ENCODE results near the gene SYNE3.

SYNE3 gene

GRCh38 chr14:95516554-95517181 lies at the start of gene SYNE3:
SYNE3 (minus strand) TSS chr14:95516650; CDS start chr14:95475821, 40,829 bp downstream.
- peaks cover 2% of the 10 kb centered on the region; the same call in 1 of the 2 replicates for H3K4me1 ChIP-seq (ENCODE audit: insufficient read depth, low read length)
- no peak within 1 kb of the TSS for H3K9ac ChIP-seq (ENCODE audit: low read depth, low read length)
- no peak within 1 kb of the TSS for H3K27ac ChIP-seq (ENCODE audit: low read length)

GRCh38 chr14:95564060-95564459 lies 47.6 kb upstream of the SYNE3 start:
- Histone ChIP-seq H3K4me3 (ENCODE audit: low read length) (no peak overlapping the region), H3K9me3 (ENCODE audit: insufficient read depth, low read depth, low read length) (no peaks in the 10 kb centered on the region), H3K4me1 (ENCODE audit: insufficient read depth, low read length) (peaks cover 6% of the 10 kb centered on the region; the same call in 1 of the 2 replicates), H3K9ac (ENCODE audit: low read depth, low read length) (no peak overlapping the region), H3K36me3 (ENCODE audit: insufficient read depth, low read depth, low read length) (no peaks in the 10 kb centered on the region), H3K27me3 (ENCODE audit: insufficient read depth, low read length) (no peaks in the 10 kb centered on the region), H3K27ac (ENCODE audit: low read length) (no peak overlapping the region)

More at GRCh38 chr14:95516554-95517181, at the start of gene SYNE3:
- peak within 1 kb of the TSS; percentile 58 for H3K4me3 ChIP-seq (ENCODE audit: low read length)
- H3K9me3 ChIP-seq (ENCODE audit: insufficient read depth, low read depth, low read length), result no peaks in the 10 kb centered on the region
- peaks cover 54% of the 10 kb centered on the region for H3K27me3 ChIP-seq (ENCODE audit: insufficient read depth, low read length)
- H3K36me3 ChIP-seq (ENCODE audit: insufficient read depth, low read depth, low read length), result no peaks in the 10 kb centered on the region

- Histone ChIP-seq H3K4me3 (ENCODE audit: low read length) (no peak overlapping the region), H3K27ac (ENCODE audit: low read length) (no peak overlapping the region), H3K36me3 (ENCODE audit: insufficient read depth, low read depth, low read length) (no peaks in the 10 kb centered on the region), H3K4me1 (ENCODE audit: insufficient read depth, low read length) (peaks cover 6% of the 10 kb centered on the region; the same call in 1 of the 2 replicates), H3K27me3 (ENCODE audit: insufficient read depth, low read length) (no peaks in the 10 kb centered on the region), H3K9me3 (ENCODE audit: insufficient read depth, low read depth, low read length) (no peaks in the 10 kb centered on the region), H3K9ac (ENCODE audit: low read depth, low read length) (no peak overlapping the region)
Measured at GRCh38 chr14:95562892-95563685, 46.6 kb upstream of the SYNE3 start.

GRCh38 chr14:95561001-95561412 lies 44.6 kb upstream of the SYNE3 start:
- Histone ChIP-seq H3K9me3 (ENCODE audit: insufficient read depth, low read depth, low read length) (no peaks in the 10 kb centered on the region), H3K27ac (ENCODE audit: low read length) (no peak overlapping the region), H3K9ac (ENCODE audit: low read depth, low read length) (no peak overlapping the region), H3K4me1 (ENCODE audit: insufficient read depth, low read length) (peaks cover 6% of the 10 kb centered on the region; the same call in 1 of the 2 replicates), H3K27me3 (ENCODE audit: insufficient read depth, low read length) (peaks cover 3% of the 10 kb centered on the region; the same call in 1 of the 2 replicates), H3K36me3 (ENCODE audit: insufficient read depth, low read depth, low read length) (no peaks in the 10 kb centered on the region), H3K4me3 (ENCODE audit: low read length) (no peak overlapping the region)

GRCh38 chr14:95559203-95559602 lies 42.8 kb upstream of the SYNE3 start:
- H3K27me3 ChIP-seq (ENCODE audit: insufficient read depth, low read length), result peaks cover 6% of the 10 kb centered on the region; the same call in 1 of the 2 replicates
- no peak overlapping the region for H3K4me3 ChIP-seq (ENCODE audit: low read length)
- no peak overlapping the region for H3K27ac ChIP-seq (ENCODE audit: low read length)
- H3K4me1 ChIP-seq (ENCODE audit: insufficient read depth, low read length), result peaks cover 6% of the 10 kb centered on the region; the same call in 1 of the 2 replicates
- H3K36me3 ChIP-seq (ENCODE audit: insufficient read depth, low read depth, low read length), result no peaks in the 10 kb centered on the region
- H3K9me3 ChIP-seq (ENCODE audit: insufficient read depth, low read depth, low read length), result no peaks in the 10 kb centered on the region
- H3K9ac ChIP-seq (ENCODE audit: low read depth, low read length), result no peak overlapping the region

- Histone ChIP-seq H3K9me3 (ENCODE audit: insufficient read depth, low read depth, low read length) (no peaks in the 10 kb centered on the region), H3K4me1 (ENCODE audit: insufficient read depth, low read length) (peaks cover 6% of the 10 kb centered on the region; the same call in 1 of the 2 replicates), H3K27ac (ENCODE audit: low read length) (no peak overlapping the region), H3K4me3 (ENCODE audit: low read length) (no peak overlapping the region), H3K27me3 (ENCODE audit: insufficient read depth, low read length) (peaks cover 6% of the 10 kb centered on the region; the same call in 1 of the 2 replicates), H3K9ac (ENCODE audit: low read depth, low read length) (no peak overlapping the region), H3K36me3 (ENCODE audit: insufficient read depth, low read depth, low read length) (no peaks in the 10 kb centered on the region)
Measured at GRCh38 chr14:95557832-95558231, 41.4 kb upstream of the SYNE3 start.

- H3K9ac ChIP-seq (ENCODE audit: low read depth, low read length), result no peak overlapping the region
- H3K4me1 ChIP-seq (ENCODE audit: insufficient read depth, low read length), result peaks cover 6% of the 10 kb centered on the region; the same call in 1 of the 2 replicates
- no peaks in the 10 kb centered on the region for H3K36me3 ChIP-seq (ENCODE audit: insufficient read depth, low read depth, low read length)
- no peak overlapping the region for H3K4me3 ChIP-seq (ENCODE audit: low read length)
- no peak overlapping the region for H3K27ac ChIP-seq (ENCODE audit: low read length)
- H3K27me3 ChIP-seq (ENCODE audit: insufficient read depth, low read length), result peaks cover 6% of the 10 kb centered on the region; the same call in 1 of the 2 replicates
- no peaks in the 10 kb centered on the region for H3K9me3 ChIP-seq (ENCODE audit: insufficient read depth, low read depth, low read length)
Measured at GRCh38 chr14:95557291-95557690, 40.8 kb upstream of the SYNE3 start.

GRCh38 chr14:95555053-95555452 lies 38.6 kb upstream of the SYNE3 start:
- Histone ChIP-seq H3K36me3 (ENCODE audit: insufficient read depth, low read depth, low read length) (no peaks in the 10 kb centered on the region), H3K4me3 (ENCODE audit: low read length) (no peak overlapping the region), H3K27ac (ENCODE audit: low read length) (no peak overlapping the region), H3K9me3 (ENCODE audit: insufficient read depth, low read depth, low read length) (no peaks in the 10 kb centered on the region; the same call in 1 of the 2 replicates), H3K4me1 (ENCODE audit: insufficient read depth, low read length) (no peaks in the 10 kb centered on the region; the same call in 1 of the 2 replicates), H3K27me3 (ENCODE audit: insufficient read depth, low read length) (peaks cover 6% of the 10 kb centered on the region; the same call in 1 of the 2 replicates), H3K9ac (ENCODE audit: low read depth, low read length) (no peak overlapping the region)

- Histone ChIP-seq H3K4me1 (ENCODE audit: insufficient read depth, low read length) (no peaks in the 10 kb centered on the region; the same call in 1 of the 2 replicates), H3K4me3 (ENCODE audit: low read length) (no peak overlapping the region), H3K9me3 (ENCODE audit: insufficient read depth, low read depth, low read length) (no peaks in the 10 kb centered on the region; the same call in 1 of the 2 replicates), H3K27ac (ENCODE audit: low read length) (no peak overlapping the region), H3K27me3 (ENCODE audit: insufficient read depth, low read length) (peaks cover 6% of the 10 kb centered on the region; the same call in 1 of the 2 replicates), H3K36me3 (ENCODE audit: insufficient read depth, low read depth, low read length) (no peaks in the 10 kb centered on the region), H3K9ac (ENCODE audit: low read depth, low read length) (no peak overlapping the region)
Measured at GRCh38 chr14:95553141-95553540, 36.7 kb upstream of the SYNE3 start.

- H3K4me3 ChIP-seq (ENCODE audit: low read length), result no peak overlapping the region
- H3K36me3 ChIP-seq (ENCODE audit: insufficient read depth, low read depth, low read length), result no peaks in the 10 kb centered on the region; the same call in 1 of the 2 replicates
- 0 out of 2 replicates have a peak, but pooled peaks cover 3% of the 10 kb centered on the region for H3K4me1 ChIP-seq (ENCODE audit: insufficient read depth, low read length)
- peaks cover 6% of the 10 kb centered on the region; the same call in 1 of the 2 replicates for H3K27me3 ChIP-seq (ENCODE audit: insufficient read depth, low read length)
- H3K9me3 ChIP-seq (ENCODE audit: insufficient read depth, low read depth, low read length), result no peaks in the 10 kb centered on the region; the same call in 1 of the 2 replicates
- no peak overlapping the region for H3K27ac ChIP-seq (ENCODE audit: low read length)
- no peak overlapping the region for H3K9ac ChIP-seq (ENCODE audit: low read depth, low read length)
Measured at GRCh38 chr14:95551435-95551834, 35.0 kb upstream of the SYNE3 start.

- no peak overlapping the region for H3K4me3 ChIP-seq (ENCODE audit: low read length)
- H3K36me3 ChIP-seq (ENCODE audit: insufficient read depth, low read depth, low read length), result peaks cover 12% of the 10 kb centered on the region; the same call in 1 of the 2 replicates
- H3K9ac ChIP-seq (ENCODE audit: low read depth, low read length), result no peak overlapping the region
- H3K4me1 ChIP-seq (ENCODE audit: insufficient read depth, low read length), result 0 out of 2 replicates have a peak, but pooled peaks cover 3% of the 10 kb centered on the region
- H3K27me3 ChIP-seq (ENCODE audit: insufficient read depth, low read length), result no peaks in the 10 kb centered on the region; the same call in 1 of the 2 replicates
- no peaks in the 10 kb centered on the region; the same call in 1 of the 2 replicates for H3K9me3 ChIP-seq (ENCODE audit: insufficient read depth, low read depth, low read length)
- no peak overlapping the region for H3K27ac ChIP-seq (ENCODE audit: low read length)
Measured at GRCh38 chr14:95549656-95550585, 33.5 kb upstream of the SYNE3 start.
